Astrocyte of the spinal cord (primary cell): ENCODE results near the gene MAST4.
"Not testable (repeated sequence)": the region's sequence is repeated elsewhere in the genome, so short reads cannot be mapped to it uniquely, and the experiment has no call there.

Source experiments
- DNase-seq: peaks from one replicate; pipeline ENCODE4 v3.0.0; 2011; ENCODE audit warnings: low read depth, low spot score
- H3K4me3 ChIP-seq: 2 replicates; pipeline ENCODE4 v1.5.1; 2011; ENCODE audit warnings: low read depth, mild to moderate bottlenecking, low read length, moderate library complexity
- in situ Hi-C: cut with HindIII; loops from 2 replicates; pipeline ENCODE4 v1.10.0; 2017; ENCODE audit warnings: low sequenced_read_pairs
- TF ChIP-seq, protein P1 (sequence below): IDR thresholded peaks from 2 replicates; pipeline ENCODE4 v1.5.1; 2012; ENCODE audit warnings: low read depth, mild to moderate bottlenecking, low read length, inconsistent platforms

The MAST4 gene

DNA sequence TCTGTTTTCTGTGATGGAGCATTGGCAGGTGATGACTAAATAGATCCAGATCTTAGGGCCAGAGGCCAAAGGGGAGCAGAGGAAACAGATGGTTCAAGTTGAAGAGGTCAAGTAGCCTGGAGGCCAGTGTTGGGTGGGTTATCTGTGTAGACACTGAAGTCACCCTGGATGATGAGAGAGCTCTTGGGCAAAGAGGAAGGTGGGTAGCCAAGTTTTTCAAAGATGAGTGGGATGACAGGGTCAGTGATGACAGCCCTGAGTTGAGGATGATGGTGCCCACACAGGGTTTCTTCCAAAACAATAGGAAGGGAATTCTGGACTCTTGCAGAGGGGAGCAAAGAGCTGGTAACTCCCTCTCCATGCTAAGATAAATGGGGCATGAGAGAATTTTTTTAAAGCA lies 523.8 kb downstream of the MAST4 start:
- DNase-seq: no peak
- in situ Hi-C loops: no loop called here
- H3K4me3 ChIP-seq: no peak overlapping the region
- TF ChIP-seq, protein P1, sequence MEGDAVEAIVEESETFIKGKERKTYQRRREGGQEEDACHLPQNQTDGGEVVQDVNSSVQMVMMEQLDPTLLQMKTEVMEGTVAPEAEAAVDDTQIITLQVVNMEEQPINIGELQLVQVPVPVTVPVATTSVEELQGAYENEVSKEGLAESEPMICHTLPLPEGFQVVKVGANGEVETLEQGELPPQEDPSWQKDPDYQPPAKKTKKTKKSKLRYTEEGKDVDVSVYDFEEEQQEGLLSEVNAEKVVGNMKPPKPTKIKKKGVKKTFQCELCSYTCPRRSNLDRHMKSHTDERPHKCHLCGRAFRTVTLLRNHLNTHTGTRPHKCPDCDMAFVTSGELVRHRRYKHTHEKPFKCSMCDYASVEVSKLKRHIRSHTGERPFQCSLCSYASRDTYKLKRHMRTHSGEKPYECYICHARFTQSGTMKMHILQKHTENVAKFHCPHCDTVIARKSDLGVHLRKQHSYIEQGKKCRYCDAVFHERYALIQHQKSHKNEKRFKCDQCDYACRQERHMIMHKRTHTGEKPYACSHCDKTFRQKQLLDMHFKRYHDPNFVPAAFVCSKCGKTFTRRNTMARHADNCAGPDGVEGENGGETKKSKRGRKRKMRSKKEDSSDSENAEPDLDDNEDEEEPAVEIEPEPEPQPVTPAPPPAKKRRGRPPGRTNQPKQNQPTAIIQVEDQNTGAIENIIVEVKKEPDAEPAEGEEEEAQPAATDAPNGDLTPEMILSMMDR: no peak

DNA sequence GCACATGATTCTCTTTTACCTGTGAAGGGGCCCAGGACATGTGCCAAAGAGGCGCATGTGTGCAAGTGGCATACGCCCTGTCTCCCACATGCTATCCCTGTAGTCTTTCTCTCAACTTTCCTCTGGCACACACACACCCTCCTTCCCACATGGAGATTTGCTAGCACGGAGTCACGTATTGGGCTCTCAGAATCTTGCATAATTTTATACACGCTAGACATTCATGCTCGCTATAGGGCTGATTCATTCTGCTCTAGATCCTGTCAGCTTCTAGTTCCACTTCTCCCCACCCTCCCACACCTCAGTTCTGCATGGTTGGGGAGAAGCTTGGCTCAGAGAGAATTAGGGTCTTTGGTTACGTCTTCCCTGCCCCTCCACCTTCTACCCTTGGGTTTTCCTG lies 527.6 kb downstream of the MAST4 start:
- in situ Hi-C loops: no loop called here
- TF ChIP-seq, protein P1: no peak
- H3K4me3 ChIP-seq: no peak overlapping the region
- DNase-seq: no peak

DNA sequence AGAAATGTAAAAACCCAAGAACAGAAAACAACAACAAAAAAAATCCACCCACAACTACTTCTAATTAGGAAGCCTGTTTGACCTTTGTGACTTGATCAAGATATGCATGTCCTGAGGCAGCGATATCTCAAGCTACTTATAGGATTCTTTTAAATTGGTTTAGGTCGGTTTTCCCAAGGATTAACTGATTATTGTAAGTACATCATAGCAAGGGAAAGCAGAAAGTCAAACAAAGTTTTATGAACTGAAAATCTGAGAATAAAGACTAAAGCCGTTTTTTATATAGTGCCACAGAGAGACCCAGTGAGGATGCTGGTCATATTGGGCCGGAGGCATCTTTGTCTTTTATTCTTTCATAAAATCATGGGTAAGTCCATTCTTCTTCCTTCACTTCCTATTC lies 528.4 kb downstream of the MAST4 start:
- TF ChIP-seq, protein P1: no peak
- H3K4me3 ChIP-seq: no peak overlapping the region
- DNase-seq: no peak
- in situ Hi-C loops: no loop called here

DNA sequence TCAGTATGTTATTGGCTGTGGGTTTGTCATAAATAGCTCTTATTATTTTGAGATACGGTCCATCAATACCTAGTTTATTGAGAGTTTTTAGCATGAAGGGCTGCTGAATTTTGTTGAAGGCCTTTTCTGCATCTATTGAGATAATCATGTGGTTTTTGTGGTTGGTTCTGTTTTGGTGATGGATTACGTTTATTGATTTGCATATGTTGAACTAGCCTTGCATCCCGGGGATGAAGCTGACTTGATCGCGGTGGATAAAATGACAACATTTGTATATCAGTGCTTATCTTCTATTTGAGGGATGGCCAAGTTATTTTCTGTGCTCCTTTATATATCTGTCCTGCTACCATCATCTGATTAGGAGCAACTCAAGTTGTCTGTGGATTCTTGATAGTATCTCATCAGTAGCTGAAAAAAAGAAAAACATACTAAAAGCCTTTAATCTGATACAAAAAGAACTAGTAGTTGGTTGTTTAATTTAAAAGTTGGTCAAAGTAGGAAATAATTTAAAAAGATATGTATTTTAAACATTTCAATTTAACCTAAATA lies 531.2 kb downstream of the MAST4 start:
- H3K4me3 ChIP-seq, DNase-seq, in situ Hi-C loops: not testable (repeated sequence)

DNA sequence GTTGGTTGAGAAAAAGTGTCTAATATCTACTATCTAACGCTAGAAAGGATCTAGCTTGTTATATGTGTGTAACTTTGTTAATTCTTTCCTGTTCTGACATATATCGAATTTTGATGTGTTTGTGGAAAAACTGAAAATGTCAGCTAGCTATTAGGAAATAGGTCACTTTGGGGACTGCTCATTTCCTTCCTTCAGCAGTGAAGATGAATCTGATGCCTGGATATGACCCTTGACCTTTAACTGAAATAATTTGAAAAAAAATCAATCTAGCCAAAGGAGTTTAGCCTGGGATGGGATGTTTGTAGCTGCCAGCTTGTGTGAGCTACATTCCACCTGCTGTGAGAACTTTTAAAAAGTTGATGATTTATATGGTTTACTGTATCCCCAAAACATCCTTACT lies 533.6 kb downstream of the MAST4 start:
- DNase-seq: no peak
- H3K4me3 ChIP-seq: no peak overlapping the region

DNA sequence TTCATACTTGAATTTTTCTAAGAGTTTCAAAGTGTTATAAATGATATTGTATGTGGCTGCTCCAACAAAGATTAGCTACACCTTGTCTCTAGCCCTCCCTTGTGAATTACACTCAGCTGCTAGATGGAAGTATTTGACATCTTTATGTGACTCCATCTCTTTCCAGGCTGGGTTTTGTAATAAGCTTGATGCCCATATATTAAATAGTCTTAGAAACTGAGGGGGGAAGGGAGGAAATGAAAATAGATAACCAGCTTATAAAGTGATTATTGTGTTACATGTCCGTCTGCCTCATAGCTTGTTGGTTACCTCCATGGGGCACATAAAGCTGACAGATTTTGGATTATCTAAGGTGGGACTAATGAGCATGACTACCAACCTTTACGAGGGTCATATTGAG lies 537.0 kb downstream of the MAST4 start:
- DNase-seq: no peak
- no peak overlapping the region for H3K4me3 ChIP-seq
- in situ Hi-C loops: no loop called here

More for the DNA sequence above, 533.6 kb downstream of the MAST4 start:
- TF ChIP-seq, protein P1: no peak
- in situ Hi-C loops: no loop called here

DNA sequence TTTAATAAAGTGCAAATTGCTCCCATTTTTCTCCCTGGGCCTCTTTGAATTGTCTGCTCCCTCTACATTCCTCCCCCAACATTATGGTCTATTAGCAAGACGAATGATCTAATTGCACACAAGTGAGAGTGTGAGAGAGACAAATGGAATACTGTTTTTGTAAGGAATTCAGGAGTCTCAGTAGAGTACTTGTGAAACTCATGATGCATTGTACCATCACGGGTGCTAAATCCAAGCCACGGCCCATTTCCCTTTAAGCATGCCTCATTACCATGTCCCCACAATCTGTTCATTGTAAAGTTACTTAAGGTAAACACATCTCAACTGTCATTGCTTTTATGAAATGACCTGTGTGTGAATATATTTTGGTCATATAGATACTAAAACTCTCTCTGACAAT lies 537.6 kb downstream of the MAST4 start:
- no peak for DNase-seq
- in situ Hi-C loops: no loop called here

More for the DNA sequence above, 537.0 kb downstream of the MAST4 start:
- TF ChIP-seq, protein P1: no peak

More for the DNA sequence above, 537.6 kb downstream of the MAST4 start:
- no peak overlapping the region for H3K4me3 ChIP-seq
- TF ChIP-seq, protein P1: no peak
